ENCODE results near the gene TACR1. TPM values are rescaled to one million over a fixed set of nuclear protein-coding genes. Genes with fewer than 3 reads are reported as not detected.
"Not testable (repeated sequence)": the region's sequence is repeated elsewhere in the genome, so short reads cannot be mapped to it uniquely, and the experiment has no call there.

TACR1 gene
- total and polyA plus RNA-seq, 2 donors from 2014 or later: 0.49 to 5.1 TPM

GRCh38 chr2:75157435-75157834 is 41.9 kb downstream of the TACR1 start:
- intact Hi-C loops (cut with DNase I): no loop called here
- no peaks in the 10 kb centered on the region for H3K9me3 ChIP-seq (ENCODE audit: control insufficient read depth in 2 of 3, insufficient read depth in 1 of 3, low read length in 3 of 3)
- H3K27ac ChIP-seq (ENCODE audit: low read depth in 2 of 2, low read length in 2 of 2): no peak overlapping the region
- no peak overlapping the region for H3K4me3 ChIP-seq (ENCODE audit: low read length in 3 of 3)
- FAIRE-seq: no peak
- no peak overlapping the region for H3K9ac ChIP-seq (ENCODE audit: low read length in 3 of 3)
- H3K36me3 ChIP-seq (ENCODE audit: control insufficient read depth in 2 of 3, insufficient read depth in 3 of 3, low read length in 3 of 3): no peaks in the 10 kb centered on the region
- TF ChIP-seq, protein P1, sequence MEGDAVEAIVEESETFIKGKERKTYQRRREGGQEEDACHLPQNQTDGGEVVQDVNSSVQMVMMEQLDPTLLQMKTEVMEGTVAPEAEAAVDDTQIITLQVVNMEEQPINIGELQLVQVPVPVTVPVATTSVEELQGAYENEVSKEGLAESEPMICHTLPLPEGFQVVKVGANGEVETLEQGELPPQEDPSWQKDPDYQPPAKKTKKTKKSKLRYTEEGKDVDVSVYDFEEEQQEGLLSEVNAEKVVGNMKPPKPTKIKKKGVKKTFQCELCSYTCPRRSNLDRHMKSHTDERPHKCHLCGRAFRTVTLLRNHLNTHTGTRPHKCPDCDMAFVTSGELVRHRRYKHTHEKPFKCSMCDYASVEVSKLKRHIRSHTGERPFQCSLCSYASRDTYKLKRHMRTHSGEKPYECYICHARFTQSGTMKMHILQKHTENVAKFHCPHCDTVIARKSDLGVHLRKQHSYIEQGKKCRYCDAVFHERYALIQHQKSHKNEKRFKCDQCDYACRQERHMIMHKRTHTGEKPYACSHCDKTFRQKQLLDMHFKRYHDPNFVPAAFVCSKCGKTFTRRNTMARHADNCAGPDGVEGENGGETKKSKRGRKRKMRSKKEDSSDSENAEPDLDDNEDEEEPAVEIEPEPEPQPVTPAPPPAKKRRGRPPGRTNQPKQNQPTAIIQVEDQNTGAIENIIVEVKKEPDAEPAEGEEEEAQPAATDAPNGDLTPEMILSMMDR (IDR thresholded peaks at IDR 0.05; ENCODE audit: borderline replicate concordance, extremely low read depth, insufficient read depth): no peak
- peaks cover 0 to 9% (median 6%) of the 10 kb centered on the region in 3 donors for H3K4me1 ChIP-seq (ENCODE audit: control insufficient read depth in 2 of 3, insufficient read depth in 2 of 3, low read depth in 1 of 3, low read length in 3 of 3)
- DNase-seq: no peak
- H3K27me3 ChIP-seq (ENCODE audit: control insufficient read depth, insufficient read depth, low read length): no peaks in the 10 kb centered on the region

- no peaks in the 10 kb centered on the region for H3K27me3 ChIP-seq (ENCODE audit: control insufficient read depth, insufficient read depth, low read length)
- H3K4me1 ChIP-seq (ENCODE audit: control insufficient read depth in 2 of 3, insufficient read depth in 2 of 3, low read depth in 1 of 3, low read length in 3 of 3): peaks cover 0 to 9% (median 6%) of the 10 kb centered on the region in 3 donors
- intact Hi-C loops (cut with DNase I): no loop called here
- TF ChIP-seq, protein P1 (IDR thresholded peaks at IDR 0.05; ENCODE audit: borderline replicate concordance, extremely low read depth, insufficient read depth): no peak
- no peak overlapping the region for H3K27ac ChIP-seq (ENCODE audit: low read depth in 2 of 2, low read length in 2 of 2)
- H3K9me3 ChIP-seq (ENCODE audit: control insufficient read depth in 2 of 3, insufficient read depth in 1 of 3, low read length in 3 of 3): no peaks in the 10 kb centered on the region
- H3K9ac ChIP-seq (ENCODE audit: low read length in 3 of 3): no peak overlapping the region
- no peak overlapping the region for H3K4me3 ChIP-seq (ENCODE audit: low read length in 3 of 3)
- no peaks in the 10 kb centered on the region for H3K36me3 ChIP-seq (ENCODE audit: control insufficient read depth in 2 of 3, insufficient read depth in 3 of 3, low read length in 3 of 3)
- DNase-seq: no peak
- no peak for FAIRE-seq
Observed at GRCh38 chr2:75155115-75155514, 44.2 kb downstream of the TACR1 start.

DNA sequence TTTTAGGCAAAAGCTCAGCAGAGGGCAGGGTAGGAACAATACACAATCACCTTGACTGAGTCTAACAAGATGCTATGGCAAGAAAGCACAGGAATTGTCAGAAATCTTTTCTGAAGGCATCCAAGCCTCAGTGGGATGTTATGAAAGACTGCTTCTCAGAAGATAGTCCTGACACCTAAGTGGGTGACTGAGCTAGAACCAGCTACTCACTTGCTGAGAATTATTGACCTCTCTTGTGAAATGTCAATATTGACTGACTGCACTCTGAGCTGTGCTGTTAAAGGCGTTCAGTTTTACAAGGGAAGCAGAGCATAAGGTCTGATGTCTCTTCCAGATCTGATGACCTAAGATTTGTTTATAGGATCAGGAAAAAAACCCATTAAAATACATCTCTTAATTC is 46.1 kb downstream of the TACR1 start:
- H3K9me3 ChIP-seq (ENCODE audit: control insufficient read depth in 2 of 3, insufficient read depth in 1 of 3, low read length in 3 of 3): no peaks in the 10 kb centered on the region
- no peak overlapping the region for H3K9ac ChIP-seq (ENCODE audit: low read length in 3 of 3)
- intact Hi-C loops (cut with DNase I): no loop called here
- no peaks in the 10 kb centered on the region for H3K36me3 ChIP-seq (ENCODE audit: control insufficient read depth in 2 of 3, insufficient read depth in 3 of 3, low read length in 3 of 3)
- no peak for DNase-seq
- no peak for FAIRE-seq
- TF ChIP-seq, protein P1 (IDR thresholded peaks at IDR 0.05; ENCODE audit: borderline replicate concordance, extremely low read depth, insufficient read depth): no peak
- peaks cover 0 to 9% (median 6%) of the 10 kb centered on the region in 3 donors for H3K4me1 ChIP-seq (ENCODE audit: control insufficient read depth in 2 of 3, insufficient read depth in 2 of 3, low read depth in 1 of 3, low read length in 3 of 3)
- no peak overlapping the region for H3K4me3 ChIP-seq (ENCODE audit: low read length in 3 of 3)
- H3K27me3 ChIP-seq (ENCODE audit: control insufficient read depth, insufficient read depth, low read length): no peaks in the 10 kb centered on the region
- no peak overlapping the region for H3K27ac ChIP-seq (ENCODE audit: low read depth in 2 of 2, low read length in 2 of 2)

- intact Hi-C loops (cut with DNase I); FAIRE-seq; H3K4me3 ChIP-seq (ENCODE audit: low read length in 3 of 3); H3K9ac ChIP-seq (ENCODE audit: low read length in 3 of 3); H3K27ac ChIP-seq (ENCODE audit: low read depth in 2 of 2, low read length in 2 of 2); DNase-seq; H3K27me3 ChIP-seq (ENCODE audit: control insufficient read depth, insufficient read depth, low read length); H3K9me3 ChIP-seq (ENCODE audit: control insufficient read depth in 2 of 3, insufficient read depth in 1 of 3, low read length in 3 of 3); H3K36me3 ChIP-seq (ENCODE audit: control insufficient read depth in 2 of 3, insufficient read depth in 3 of 3, low read length in 3 of 3); H3K4me1 ChIP-seq (ENCODE audit: control insufficient read depth in 2 of 3, insufficient read depth in 2 of 3, low read depth in 1 of 3, low read length in 3 of 3): not testable (repeated sequence)
Observed at GRCh38 chr2:75152243-75152642, 47.1 kb downstream of the TACR1 start.

DNA sequence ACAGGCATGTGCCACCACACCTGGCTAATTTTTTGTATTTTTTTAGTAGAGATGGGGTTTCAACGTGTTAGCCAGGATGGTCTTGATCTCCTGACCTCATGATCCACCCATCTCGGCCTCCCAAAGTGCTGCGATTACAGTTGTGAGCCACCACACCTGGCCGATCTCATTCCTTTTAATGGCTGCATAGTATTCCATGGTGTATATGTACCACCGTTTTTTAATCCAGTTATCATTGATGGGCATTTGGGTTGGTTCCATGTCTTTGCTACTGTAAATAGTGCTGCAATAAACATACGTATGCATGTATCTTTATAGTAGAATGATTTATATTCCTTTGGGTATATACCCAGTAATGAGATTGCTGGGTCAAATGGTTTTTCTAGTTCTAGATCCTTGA is 51.4 kb downstream of the TACR1 start:
- H3K9ac ChIP-seq (ENCODE audit: low read length in 3 of 3); H3K36me3 ChIP-seq (ENCODE audit: control insufficient read depth in 2 of 3, insufficient read depth in 3 of 3, low read length in 3 of 3); H3K4me1 ChIP-seq (ENCODE audit: control insufficient read depth in 2 of 3, insufficient read depth in 2 of 3, low read depth in 1 of 3, low read length in 3 of 3); H3K27me3 ChIP-seq (ENCODE audit: control insufficient read depth, insufficient read depth, low read length); H3K4me3 ChIP-seq (ENCODE audit: low read length in 3 of 3); H3K27ac ChIP-seq (ENCODE audit: low read depth in 2 of 2, low read length in 2 of 2); FAIRE-seq; intact Hi-C loops (cut with DNase I); DNase-seq; H3K9me3 ChIP-seq (ENCODE audit: control insufficient read depth in 2 of 3, insufficient read depth in 1 of 3, low read length in 3 of 3): not testable (repeated sequence)

Measured in kidney (tissue), 14 donors.